MM.1S (cell line): ENCODE data around the gene MAGOHB.
A peak's percentile ranks its signal among the peaks of the same experiment; 100 is the strongest.

Source experiments
- DNase-seq: peaks from one replicate; pipeline ENCODE4 v3.0.0-alpha.2; 2015
- H2AFZ ChIP-seq: fragments of 300-600 bp; sonication (generic); 2 replicates; pipeline ENCODE4 v1.6.0; 2016; ENCODE audit warnings: antibody characterized with exemption, low read length
- H3F3A ChIP-seq: fragments of 300-600 bp; sonication (generic); 2 replicates; pipeline ENCODE4 v1.6.1; 2016; ENCODE audit warnings: mild to moderate bottlenecking, antibody characterized with exemption, low read length, moderate library complexity, mixed read lengths; ENCODE audit not compliant: insufficient read depth
- H3K27ac ChIP-seq: fragments of 300-600 bp; sonication (generic); 2 replicates; pipeline ENCODE4 v1.5.1; 2016; ENCODE audit warnings: mild to moderate bottlenecking, low read length
- H3K27me3 ChIP-seq: fragments of 300-600 bp; sonication (generic); replicated peaks from 2 replicates; pipeline ENCODE4 v1.6.0; 2016; ENCODE audit warnings: low read length; ENCODE audit not compliant: insufficient read depth
- H3K36me3 ChIP-seq: fragments of 300-600 bp; sonication (generic); replicated peaks from 2 replicates; pipeline ENCODE4 v1.6.1; 2016; ENCODE audit warnings: mild to moderate bottlenecking, low read length, mixed read lengths; ENCODE audit not compliant: insufficient read depth
- H3K4me1 ChIP-seq: fragments of 300-600 bp; sonication (generic); 2 replicates; pipeline ENCODE4 v1.6.1; 2016; ENCODE audit warnings: low read length, mixed read lengths
- H3K4me2 ChIP-seq: fragments of 300-600 bp; sonication (generic); 2 replicates; pipeline ENCODE4 v1.6.0; 2016; ENCODE audit warnings: low read depth, low read length
- H3K4me3 ChIP-seq: fragments of 300-600 bp; sonication (generic); 2 replicates; pipeline ENCODE4 v1.5.1; 2016; ENCODE audit warnings: low read length, mixed read lengths
- H3K79me2 ChIP-seq: fragments of 300-600 bp; sonication (generic); 2 replicates; pipeline ENCODE4 v1.6.1; 2016; ENCODE audit warnings: mixed run types, low read length, mixed read lengths
- H3K9ac ChIP-seq: fragments of 300-600 bp; sonication (generic); 2 replicates; pipeline ENCODE4 v1.6.1; 2016; ENCODE audit warnings: low read length, mixed read lengths
- H3K9me2 ChIP-seq: fragments of 300-600 bp; sonication (generic); replicated peaks from 2 replicates; pipeline ENCODE4 v1.6.1; 2016; ENCODE audit warnings: mild to moderate bottlenecking, low read length, mixed read lengths; ENCODE audit not compliant: insufficient read depth
- H3K9me3 ChIP-seq: fragments of 300-600 bp; sonication (generic); replicated peaks from 2 replicates; pipeline ENCODE4 v1.6.1; 2016; ENCODE audit warnings: mild to moderate bottlenecking, low read length, mixed read lengths; ENCODE audit not compliant: insufficient read depth
- H4K20me1 ChIP-seq: fragments of 300-600 bp; sonication (generic); 2 replicates; pipeline ENCODE4 v1.6.1; 2016; ENCODE audit warnings: mild to moderate bottlenecking, low read length, moderate library complexity, mixed read lengths; ENCODE audit not compliant: insufficient read depth
- EZH2 ChIP-seq: fragments of 300-600 bp; sonication (generic); optimal IDR thresholded peaks from 2 replicates; pipeline ENCODE3; 2017; ENCODE audit warnings: low read depth, mild to moderate bottlenecking, antibody characterized with exemption, low read length, mixed read lengths
- EZH2phosphoT487 ChIP-seq: fragments of 300-600 bp; sonication (generic); IDR thresholded peaks from 2 replicates; pipeline ENCODE4 v1.6.1; 2018; ENCODE audit warnings: antibody characterized with exemption, low read length
- TF ChIP-seq, protein P1 (sequence below): fragments of 300-600 bp; sonication (generic); IDR thresholded peaks from 2 replicates; pipeline ENCODE4 v1.5.1; 2016; ENCODE audit warnings: antibody characterized with exemption, low read length, mixed read lengths

MAGOHB gene

GRCh38 chr12:10557329-10557728 lies 56.1 kb downstream of the MAGOHB start:
- H3K9me2 ChIP-seq, result no peaks in the 10 kb centered on the region
- TF ChIP-seq, protein P1, sequence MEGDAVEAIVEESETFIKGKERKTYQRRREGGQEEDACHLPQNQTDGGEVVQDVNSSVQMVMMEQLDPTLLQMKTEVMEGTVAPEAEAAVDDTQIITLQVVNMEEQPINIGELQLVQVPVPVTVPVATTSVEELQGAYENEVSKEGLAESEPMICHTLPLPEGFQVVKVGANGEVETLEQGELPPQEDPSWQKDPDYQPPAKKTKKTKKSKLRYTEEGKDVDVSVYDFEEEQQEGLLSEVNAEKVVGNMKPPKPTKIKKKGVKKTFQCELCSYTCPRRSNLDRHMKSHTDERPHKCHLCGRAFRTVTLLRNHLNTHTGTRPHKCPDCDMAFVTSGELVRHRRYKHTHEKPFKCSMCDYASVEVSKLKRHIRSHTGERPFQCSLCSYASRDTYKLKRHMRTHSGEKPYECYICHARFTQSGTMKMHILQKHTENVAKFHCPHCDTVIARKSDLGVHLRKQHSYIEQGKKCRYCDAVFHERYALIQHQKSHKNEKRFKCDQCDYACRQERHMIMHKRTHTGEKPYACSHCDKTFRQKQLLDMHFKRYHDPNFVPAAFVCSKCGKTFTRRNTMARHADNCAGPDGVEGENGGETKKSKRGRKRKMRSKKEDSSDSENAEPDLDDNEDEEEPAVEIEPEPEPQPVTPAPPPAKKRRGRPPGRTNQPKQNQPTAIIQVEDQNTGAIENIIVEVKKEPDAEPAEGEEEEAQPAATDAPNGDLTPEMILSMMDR, result no peak
- TF ChIP-seq EZH2 (no peak), EZH2phosphoT487 (no peak)
- no peak overlapping the region for H3K27ac ChIP-seq
- peaks cover 10% of the 10 kb centered on the region for H3F3A ChIP-seq
- H3K4me3 ChIP-seq, result no peak overlapping the region
- peaks cover 38% of the 10 kb centered on the region for H3K27me3 ChIP-seq
- peaks cover 10% of the 10 kb centered on the region for H3K4me1 ChIP-seq
- no peaks in the 10 kb centered on the region for H3K79me2 ChIP-seq
- no peaks in the 10 kb centered on the region for H3K36me3 ChIP-seq
- peak overlapping the region; percentile 23; the same call in 1 of the 2 replicates for H3K4me2 ChIP-seq
- H4K20me1 ChIP-seq, result no peaks in the 10 kb centered on the region
- H2AFZ ChIP-seq, result no peak overlapping the region
- DNase-seq, result no peak
- no peaks in the 10 kb centered on the region for H3K9me3 ChIP-seq
- H3K9ac ChIP-seq, result no peak overlapping the region

GRCh38 chr12:10554756-10555481 lies 58.5 kb downstream of the MAGOHB start:
- Histone ChIP-seq H3K79me2 (no peaks in the 10 kb centered on the region), H2AFZ (no peak overlapping the region), H3F3A (peaks cover 10% of the 10 kb centered on the region), H3K4me2 (no peak overlapping the region), H3K27me3 (peaks cover 33% of the 10 kb centered on the region), H4K20me1 (no peaks in the 10 kb centered on the region), H3K36me3 (no peaks in the 10 kb centered on the region), H3K4me1 (peaks cover 10% of the 10 kb centered on the region), H3K4me3 (no peak overlapping the region), H3K27ac (no peak overlapping the region), H3K9me2 (no peaks in the 10 kb centered on the region), H3K9ac (no peak overlapping the region), H3K9me3 (no peaks in the 10 kb centered on the region)
- no peak for DNase-seq
- TF ChIP-seq EZH2phosphoT487 (no peak), EZH2 (no peak)
- TF ChIP-seq, protein P1, result no peak

GRCh38 chr12:10554228-10554755 lies 59.1 kb downstream of the MAGOHB start:
- TF ChIP-seq, protein P1, result no peak
- no peak for TF ChIP-seq EZH2
- no peak for TF ChIP-seq EZH2phosphoT487
- Histone ChIP-seq H4K20me1 (no peaks in the 10 kb centered on the region), H3F3A (peaks cover 10% of the 10 kb centered on the region), H3K4me3 (no peak overlapping the region), H3K9me3 (no peaks in the 10 kb centered on the region), H3K79me2 (no peaks in the 10 kb centered on the region), H3K4me2 (no peak overlapping the region), H3K9ac (no peak overlapping the region), H3K4me1 (peaks cover 10% of the 10 kb centered on the region), H3K27me3 (peaks cover 33% of the 10 kb centered on the region), H3K27ac (no peak overlapping the region), H3K36me3 (no peaks in the 10 kb centered on the region), H2AFZ (no peak overlapping the region), H3K9me2 (no peaks in the 10 kb centered on the region)
- no peak for DNase-seq
